ENCODE results near the gene CHEK1. TPM values are rescaled to one million over a fixed set of nuclear protein-coding genes. Genes with fewer than 3 reads are reported as not detected.
"Not testable (repeated sequence)": the region's sequence is repeated elsewhere in the genome, so short reads cannot be mapped to it uniquely, and the experiment has no call there.

The CHEK1 gene
- total and polyA plus RNA-seq, 12 donors: 0.51 to 13.8 (median 2.1) TPM

- DNase-seq: no peak
- Histone ChIP-seq H3K4me1 (replicated peaks in 1 of 2) (no peaks in the 10 kb centered on the region), H3K27ac (no peak overlapping the region), H3K27me3 (no peaks in the 10 kb centered on the region), H3K9me3 (replicated peaks in 1 of 3) (no peaks in the 10 kb centered on the region), H3K4me3 (no peak overlapping the region), H3K36me3 (replicated peaks in 1 of 2) (no peaks in the 10 kb centered on the region)
- TF ChIP-seq CTCF (IDR thresholded peaks at IDR 0.05) (no peak), POLR2A (IDR thresholded peaks at IDR 0.05) (no peak)
- intact Hi-C loops (cut with DNase I): no loop called here
- WGBS, 4 donors: 70 to 78% (median 75%) methylated on average over 6 of the region's 6 CpGs
These were observed 76.2 kb downstream of the CHEK1 start for GRCh38 chr11:125701018-125701610.

- intact Hi-C loops (cut with DNase I): no loop called here
- H3K9me3 ChIP-seq (replicated peaks in 1 of 3): no peaks in the 10 kb centered on the region
- H3K4me1 ChIP-seq (replicated peaks in 1 of 2): no peaks in the 10 kb centered on the region
- DNase-seq: no peak
- H3K36me3 ChIP-seq (replicated peaks in 1 of 2): no peaks in the 10 kb centered on the region
- TF ChIP-seq CTCF (IDR thresholded peaks at IDR 0.05) (no peak), POLR2A (IDR thresholded peaks at IDR 0.05) (no peak)
- WGBS, 4 donors: 42 to 56% (median 48%) methylated on average over 6 of the region's 6 CpGs
- H3K27me3 ChIP-seq: no peaks in the 10 kb centered on the region
- no peak overlapping the region for H3K4me3 ChIP-seq
- no peak overlapping the region for H3K27ac ChIP-seq
These were observed 77.1 kb downstream of the CHEK1 start for GRCh38 chr11:125701858-125702621.

- H3K4me1 ChIP-seq (replicated peaks in 1 of 2); DNase-seq; H3K36me3 ChIP-seq (replicated peaks in 1 of 2); H3K4me3 ChIP-seq; H3K9me3 ChIP-seq (replicated peaks in 1 of 3); H3K27me3 ChIP-seq; H3K27ac ChIP-seq; intact Hi-C loops (cut with DNase I): not testable (repeated sequence)
- 80 to 92% (median 91%) methylated on average over 1 to 24 of the region's 24 CpGs for WGBS, 4 donors
These were observed 79.7 kb downstream of the CHEK1 start for GRCh38 chr11:125704686-125705085.

- H3K4me3 ChIP-seq: no peak overlapping the region
- WGBS, 4 donors: 78 to 87% (median 81%) methylated on average over 6 of the region's 6 CpGs
- no peaks in the 10 kb centered on the region for H3K9me3 ChIP-seq (replicated peaks in 1 of 3)
- no peak overlapping the region for H3K27ac ChIP-seq
- intact Hi-C loops (cut with DNase I): no loop called here
- TF ChIP-seq CTCF (IDR thresholded peaks at IDR 0.05): no peak
- TF ChIP-seq POLR2A (IDR thresholded peaks at IDR 0.05): no peak
- H3K4me1 ChIP-seq (replicated peaks in 1 of 2): no peaks in the 10 kb centered on the region
- no peak for DNase-seq
- peaks cover 3% of the 10 kb centered on the region for H3K27me3 ChIP-seq
- H3K36me3 ChIP-seq (replicated peaks in 1 of 2): no peaks in the 10 kb centered on the region
These were observed 95.8 kb downstream of the CHEK1 start for GRCh38 chr11:125720781-125721180.

- Histone ChIP-seq H3K27me3 (no peaks in the 10 kb centered on the region), H3K27ac (no peak overlapping the region), H3K9me3 (replicated peaks in 1 of 3) (no peaks in the 10 kb centered on the region), H3K4me3 (no peak overlapping the region), H3K36me3 (replicated peaks in 1 of 2) (no peaks in the 10 kb centered on the region), H3K4me1 (replicated peaks in 1 of 2) (no peaks in the 10 kb centered on the region)
- 54 to 94% (median 81%) methylated on average over 1 of the region's 1 CpG for WGBS, 4 donors
- no peak for TF ChIP-seq CTCF (IDR thresholded peaks at IDR 0.05)
- no peak for TF ChIP-seq POLR2A (IDR thresholded peaks at IDR 0.05)
- DNase-seq: no peak
- intact Hi-C loops (cut with DNase I): no loop called here
These were observed 99.2 kb downstream of the CHEK1 start for GRCh38 chr11:125724125-125724524.
